HG03439 (cell line): ENCODE measurements around the gene PRRG2.
"Not testable (repeated sequence)": the region's sequence is repeated elsewhere in the genome, so short reads cannot be mapped to it uniquely, and the experiment has no call there.

Source experiments
- ATAC-seq: cut with Tn5 transposase; IDR thresholded peaks from one replicate; pipeline ENCODE4 v1.9.1; 2021; ENCODE audit warnings: mild to moderate bottlenecking, moderate library complexity; ENCODE audit not compliant: unreplicated experiment

Gene PRRG2

GRCh38 chr19:49599378-49600295, 18.5 kb downstream of the PRRG2 start:
- no peak for ATAC-seq

DNA sequence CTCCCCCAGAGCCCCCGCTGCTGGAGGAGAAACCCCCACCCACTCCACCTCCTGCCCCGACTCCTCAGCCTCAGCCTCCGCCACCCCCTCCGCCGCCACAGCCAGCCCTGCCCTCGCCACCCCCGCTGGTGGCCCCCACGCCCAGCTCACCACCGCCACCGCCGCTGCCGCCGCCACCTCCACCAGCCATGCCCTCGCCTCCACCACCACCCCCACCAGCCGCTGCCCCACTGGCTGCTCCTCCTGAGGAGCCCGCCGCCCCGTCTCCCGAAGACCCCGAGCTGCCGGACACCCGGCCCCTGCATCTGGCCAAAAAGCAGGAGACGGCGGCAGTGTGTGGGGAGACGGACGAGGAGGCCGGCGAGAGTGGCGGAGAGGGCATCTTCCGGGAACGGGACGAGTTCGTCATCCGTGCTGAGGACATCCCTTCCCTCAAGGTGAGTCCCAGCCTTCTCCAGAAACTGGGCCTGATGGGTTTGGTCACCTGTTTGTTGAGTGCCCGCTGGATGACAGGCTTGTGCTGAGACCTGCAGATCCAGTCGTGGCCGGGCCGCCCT, 20.4 kb downstream of the PRRG2 start:
- ATAC-seq, result no peak

DNA sequence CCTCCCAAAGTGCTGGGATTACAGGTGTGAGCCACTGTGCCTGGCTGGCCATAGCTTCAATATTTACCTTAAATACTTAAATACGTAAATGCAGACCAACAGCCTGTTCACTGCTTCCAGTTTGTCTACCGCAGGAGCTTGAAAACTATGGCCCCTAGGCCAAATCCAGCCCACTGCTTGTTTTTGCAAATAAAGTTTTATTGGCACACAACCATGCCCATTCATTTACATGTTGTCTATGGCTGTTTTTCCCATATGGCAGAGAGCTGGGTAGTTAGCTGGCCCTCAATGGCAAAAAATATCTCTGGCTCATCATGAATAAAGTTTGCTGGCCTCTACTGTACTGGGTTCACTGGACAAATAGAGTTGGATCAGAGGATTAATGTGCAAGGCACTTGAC, 21.7 kb downstream of the PRRG2 start:
- no peak for ATAC-seq

DNA sequence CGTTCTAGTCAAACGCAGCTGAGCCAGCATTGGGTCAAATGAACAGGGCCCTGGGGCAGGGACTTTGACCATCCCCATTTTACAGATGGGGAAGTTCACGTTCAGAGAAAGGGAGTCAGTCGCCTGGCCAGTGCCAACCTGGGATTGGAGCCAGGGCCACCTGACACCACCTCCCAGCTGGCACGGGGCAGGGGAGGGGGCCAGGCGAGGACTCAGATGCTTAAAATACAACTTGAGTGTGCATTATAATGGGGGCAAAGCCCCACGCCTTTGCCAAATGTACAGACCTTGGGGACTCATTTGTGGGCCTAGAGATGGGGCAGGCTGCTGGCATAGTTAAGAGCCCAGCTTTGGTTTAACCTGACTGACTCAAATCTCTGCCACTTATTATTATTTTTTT, 24.5 kb downstream of the PRRG2 start:
- ATAC-seq, result no peak

- ATAC-seq, result no peak
Measured at GRCh38 chr19:49609499-49610092, 28.5 kb downstream of the PRRG2 start.

GRCh38 chr19:49613374-49613773, 32.3 kb downstream of the PRRG2 start:
- no peak for ATAC-seq

- ATAC-seq, result no peak
Measured at GRCh38 chr19:49614096-49614833, 33.1 kb downstream of the PRRG2 start.

GRCh38 chr19:49615861-49616260, 34.7 kb downstream of the PRRG2 start:
- no peak for ATAC-seq

- ATAC-seq, result no peak
Measured at GRCh38 chr19:49616532-49616931, 35.4 kb downstream of the PRRG2 start.

DNA sequence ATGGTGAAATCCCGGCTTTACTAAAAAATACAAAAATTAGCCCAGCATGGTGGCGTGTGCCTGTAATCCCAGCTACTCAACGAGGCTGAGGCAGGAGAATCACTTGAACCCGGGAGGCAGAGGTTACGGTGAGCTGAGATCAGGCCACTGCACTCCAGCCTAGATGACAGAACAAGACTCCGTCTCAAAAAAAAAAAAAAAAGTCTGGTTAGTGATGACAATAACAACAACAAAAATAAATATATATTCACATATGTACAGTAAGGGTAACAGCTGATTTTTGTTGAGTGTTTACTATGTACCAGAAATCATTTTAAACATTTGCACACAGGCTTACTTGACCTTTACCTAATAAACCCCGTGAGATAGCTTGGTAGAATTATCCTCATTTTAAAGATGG, 35.8 kb downstream of the PRRG2 start:
- ATAC-seq, result no peak

- not testable (repeated sequence) for ATAC-seq
Measured at GRCh38 chr19:49617860-49618259, 36.7 kb downstream of the PRRG2 start.

GRCh38 chr19:49624967-49625910, 44.1 kb downstream of the PRRG2 start:
- ATAC-seq, result no peak

GRCh38 chr19:49626226-49626625, 45.1 kb downstream of the PRRG2 start:
- ATAC-seq, result no peak

- ATAC-seq, result no peak
Measured at GRCh38 chr19:49629659-49630058, 48.5 kb downstream of the PRRG2 start.

- no peak for ATAC-seq
Measured at GRCh38 chr19:49631014-49631588, 50.0 kb downstream of the PRRG2 start.

- ATAC-seq, result no peak
Measured at GRCh38 chr19:49631610-49632192, 50.6 kb downstream of the PRRG2 start.

- ATAC-seq, result no peak
Measured at GRCh38 chr19:49632576-49632975, 51.5 kb downstream of the PRRG2 start.

DNA sequence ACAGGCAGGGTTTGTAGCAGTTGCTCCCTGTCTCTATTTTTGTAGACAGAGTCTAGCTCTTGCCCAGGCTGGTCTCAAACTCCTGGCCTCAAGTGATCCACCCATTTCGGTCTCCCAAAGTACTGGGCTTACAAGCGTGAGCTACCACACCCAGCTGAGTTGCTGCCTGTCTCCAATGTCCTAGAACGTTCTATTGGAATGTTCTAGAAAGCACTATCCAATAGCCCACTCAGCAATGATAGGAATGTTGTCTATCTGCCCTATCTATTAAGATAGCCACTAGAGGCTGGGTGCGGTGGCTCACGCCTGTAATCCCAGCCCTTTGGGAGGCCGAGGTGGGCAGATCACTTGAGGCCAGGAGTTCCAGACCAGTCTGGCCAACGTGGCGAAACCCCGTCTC, 52.2 kb downstream of the PRRG2 start:
- not testable (repeated sequence) for ATAC-seq

GRCh38 chr19:49635530-49636232, 54.6 kb downstream of the PRRG2 start:
- no peak for ATAC-seq
